ENCODE data around the gene ISL2.

ISL2 gene

GRCh38 chr15:76342058-76342381 is 5.4 kb downstream of the ISL2 start:
- no peak for DNase-seq (ENCODE audit: low read depth in 2 of 2)

GRCh38 chr15:76342382-76343201 is 6.0 kb downstream of the ISL2 start:
- no peak for DNase-seq (ENCODE audit: low read depth in 2 of 2)

GRCh38 chr15:76343313-76343996 is 6.9 kb downstream of the ISL2 start:
- no peak for DNase-seq (ENCODE audit: low read depth in 2 of 2)

- DNase-seq (ENCODE audit: low read depth in 2 of 2): no peak
Measured at GRCh38 chr15:76344893-76345582, 8.5 kb downstream of the ISL2 start.

DNA sequence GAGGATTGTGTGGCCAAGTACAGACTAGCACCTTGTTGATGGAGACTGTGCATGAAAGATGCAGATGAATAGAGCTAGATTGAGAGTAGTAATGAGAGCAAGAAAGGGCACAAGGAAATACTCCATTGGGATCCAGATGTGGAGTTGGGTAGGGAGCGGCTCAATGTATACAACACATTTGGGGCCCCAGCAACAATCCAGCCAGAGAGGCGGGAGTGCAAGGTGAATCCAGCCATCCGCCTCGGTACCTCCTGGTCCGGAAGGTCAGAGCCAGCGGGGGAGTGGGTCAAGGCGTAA is 9.0 kb downstream of the ISL2 start:
- no peak for DNase-seq (ENCODE audit: low read depth in 2 of 2)

DNA sequence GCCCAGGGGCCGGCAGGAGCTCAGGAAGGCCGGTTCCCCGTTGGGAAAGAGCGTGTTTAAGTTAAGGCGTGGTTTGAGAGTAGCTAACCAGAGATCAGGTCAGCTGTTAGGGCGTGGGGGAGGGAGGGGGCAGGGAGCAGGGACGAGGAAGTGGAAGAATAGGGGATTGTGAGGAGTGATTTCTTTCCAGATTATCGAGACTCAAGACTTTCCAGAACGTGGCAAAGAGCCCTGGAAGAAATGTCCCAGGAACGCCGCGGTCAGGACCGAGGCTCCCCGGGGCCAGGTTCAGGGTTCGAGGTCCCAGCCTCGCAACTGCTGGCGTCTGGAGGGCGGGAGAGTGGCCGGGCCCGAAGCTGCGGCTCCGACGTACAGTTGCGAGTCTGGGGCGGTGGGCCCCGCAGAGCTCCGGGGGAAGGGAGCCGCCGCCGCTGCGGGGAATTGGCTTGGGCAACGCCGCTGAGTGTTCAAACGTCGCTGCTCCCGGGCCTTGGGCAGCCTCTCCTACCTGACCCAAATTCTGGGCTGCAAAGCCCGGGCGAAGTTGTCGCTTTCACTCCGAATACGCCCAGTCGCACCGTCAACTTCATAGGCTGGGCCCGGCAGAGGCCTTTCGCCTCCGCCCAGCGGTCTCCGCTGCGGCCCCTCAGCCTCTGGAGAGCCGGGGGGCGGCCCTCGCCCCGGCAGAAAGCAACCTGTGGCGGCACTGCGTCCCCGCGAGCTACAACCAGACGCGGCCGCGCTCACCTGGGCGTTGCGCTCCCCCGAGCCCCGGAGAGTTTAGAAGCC is 9.5 kb downstream of the ISL2 start:
- no peak for DNase-seq (ENCODE audit: low read depth in 2 of 2)

DNA sequence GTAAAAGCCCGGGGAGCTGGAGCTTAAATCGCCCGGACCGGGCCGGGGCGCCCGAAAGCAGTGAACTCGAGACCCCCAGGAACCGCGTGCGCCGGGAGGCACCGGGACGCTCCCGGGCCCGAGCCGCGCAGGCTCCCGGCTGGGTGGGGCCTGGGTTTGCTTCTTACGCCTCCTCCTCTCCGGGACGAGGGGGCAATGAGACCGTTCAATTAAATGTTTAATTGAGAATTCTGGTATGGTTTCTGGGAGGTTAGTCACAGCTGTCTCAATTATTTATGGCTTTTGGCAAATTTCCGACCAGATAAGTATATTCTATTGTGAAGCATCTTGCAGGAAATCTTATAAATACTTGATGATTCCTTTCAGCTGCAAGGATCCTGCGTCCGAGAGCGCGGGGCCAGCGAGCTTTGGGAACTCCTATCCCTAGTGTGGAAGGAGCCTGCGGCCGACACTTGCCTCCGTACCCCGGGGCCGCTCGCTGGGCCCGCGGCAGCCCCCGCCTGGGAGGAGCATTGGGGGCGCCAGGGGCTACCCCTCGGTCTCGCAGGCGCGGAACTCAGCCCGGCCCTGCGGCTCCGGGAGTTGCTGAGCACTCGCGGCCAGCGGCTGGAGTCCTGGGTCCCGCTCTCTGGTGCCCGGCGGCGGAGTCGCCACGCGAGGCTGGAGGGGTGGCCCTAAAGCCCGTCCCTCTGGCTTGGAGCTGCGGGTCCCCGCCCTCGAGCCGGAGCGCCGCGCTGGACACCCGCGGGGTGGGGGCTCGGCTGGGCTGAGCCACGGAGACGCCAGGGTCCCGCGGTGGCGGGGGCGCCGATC is 10.3 kb downstream of the ISL2 start:
- no peak for DNase-seq (ENCODE audit: low read depth in 2 of 2)

GRCh38 chr15:76347482-76348055 is 11.0 kb downstream of the ISL2 start:
- DNase-seq (ENCODE audit: low read depth in 2 of 2): no peak

DNA sequence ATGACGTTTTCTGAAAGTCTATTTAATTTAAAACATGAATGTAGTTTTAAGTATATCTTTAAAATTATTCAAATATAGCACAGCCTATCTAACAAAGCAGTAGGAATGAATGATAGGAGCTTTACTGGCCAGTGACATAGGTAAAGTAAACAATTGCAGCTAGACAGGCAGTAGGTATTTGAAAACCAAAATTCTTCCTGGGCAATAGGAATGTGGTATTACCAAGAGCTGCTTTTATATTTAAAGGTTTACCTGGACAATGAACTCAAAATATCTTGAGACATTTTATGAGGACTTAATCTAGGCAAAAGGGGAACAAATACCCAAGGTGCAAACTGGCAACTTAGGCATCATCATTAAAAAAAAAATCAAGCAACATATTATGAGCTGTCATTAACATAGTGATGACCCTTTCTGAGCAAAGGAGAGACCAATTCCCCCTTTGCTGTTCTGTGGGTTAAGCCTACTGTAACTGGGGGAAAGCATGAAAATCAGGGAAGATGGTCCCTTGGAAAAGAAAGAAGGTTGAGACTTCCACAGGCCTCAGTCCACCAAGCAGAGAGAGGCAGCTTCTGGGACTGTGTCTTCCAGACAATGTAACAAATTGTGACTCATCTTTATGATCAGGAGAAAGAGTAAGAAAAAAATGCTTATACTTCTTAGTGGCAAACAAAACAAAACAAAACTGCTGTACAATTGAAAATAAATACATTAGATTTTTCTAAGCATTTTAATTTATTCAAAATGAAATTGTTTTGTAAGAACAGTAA is 12.9 kb downstream of the ISL2 start:
- no peak for DNase-seq (ENCODE audit: low read depth in 2 of 2)

- no peak for DNase-seq (ENCODE audit: low read depth in 2 of 2)
Measured at GRCh38 chr15:76353023-76353577, 16.5 kb downstream of the ISL2 start.

DNA sequence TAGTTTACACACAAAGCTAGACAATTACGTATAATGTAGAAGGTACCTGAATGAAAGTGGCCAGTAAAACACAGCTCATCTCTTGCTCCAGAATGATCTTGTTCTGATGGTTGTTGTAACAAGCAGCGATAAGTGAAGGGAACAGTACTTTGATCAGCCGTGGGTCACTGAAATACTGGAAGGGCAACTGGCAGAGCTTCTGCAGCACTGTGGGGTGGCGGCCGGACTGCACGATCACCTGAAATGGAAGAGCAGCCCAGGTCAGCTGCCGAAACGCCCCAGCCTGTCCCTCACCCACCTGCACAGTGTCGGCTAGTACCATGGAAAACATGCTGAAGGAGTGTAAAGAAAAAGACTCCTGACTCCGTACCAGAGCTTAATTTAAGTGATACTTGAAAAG is 17.3 kb downstream of the ISL2 start:
- DNase-seq (ENCODE audit: low read depth in 2 of 2): no peak

GRCh38 chr15:76354823-76355440 is 18.4 kb downstream of the ISL2 start:
- DNase-seq (ENCODE audit: low read depth in 2 of 2): no peak

- no peak for DNase-seq (ENCODE audit: low read depth in 2 of 2)
Measured at GRCh38 chr15:76358453-76358852, 21.9 kb downstream of the ISL2 start.

DNA sequence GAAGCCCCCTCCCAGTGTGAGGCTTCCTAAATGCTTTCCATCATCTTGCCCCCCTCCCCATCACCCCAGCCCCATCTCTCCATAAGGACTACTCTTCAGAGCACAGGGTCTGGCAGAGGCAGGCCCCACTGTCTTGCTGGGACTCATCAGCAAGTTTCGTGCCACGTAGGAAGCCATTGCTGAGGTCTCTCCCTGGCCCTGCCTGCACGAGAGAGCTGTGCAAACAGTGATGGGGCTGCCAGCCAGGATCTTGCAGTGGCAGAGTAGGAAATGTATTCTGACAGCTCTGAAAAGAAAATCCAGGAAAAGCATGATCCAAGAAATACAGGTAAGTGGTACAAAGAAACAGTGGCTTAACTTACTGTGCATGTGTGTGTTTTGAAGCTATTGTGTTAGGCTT is 22.6 kb downstream of the ISL2 start:
- DNase-seq (ENCODE audit: low read depth in 2 of 2): no peak

DNA sequence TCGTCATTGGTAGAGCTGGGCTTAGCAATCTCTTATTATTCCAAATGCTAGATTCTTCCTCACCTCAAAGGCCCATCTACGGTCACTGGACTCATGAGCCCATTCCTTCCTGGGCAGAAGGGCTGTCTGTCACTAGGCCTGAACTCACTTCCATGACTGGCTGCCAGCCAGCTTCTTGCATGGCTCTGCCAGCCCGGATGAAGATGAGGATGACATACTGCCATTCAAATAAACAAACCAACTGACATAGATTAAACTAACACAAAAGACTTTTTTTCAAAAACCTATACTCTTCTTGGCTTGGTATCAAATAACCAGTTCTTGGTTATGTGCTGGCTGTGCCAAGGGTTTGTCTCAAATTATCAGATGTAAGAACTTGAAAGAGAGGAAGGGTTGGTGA is 23.8 kb downstream of the ISL2 start:
- DNase-seq (ENCODE audit: low read depth in 2 of 2): no peak

DNA sequence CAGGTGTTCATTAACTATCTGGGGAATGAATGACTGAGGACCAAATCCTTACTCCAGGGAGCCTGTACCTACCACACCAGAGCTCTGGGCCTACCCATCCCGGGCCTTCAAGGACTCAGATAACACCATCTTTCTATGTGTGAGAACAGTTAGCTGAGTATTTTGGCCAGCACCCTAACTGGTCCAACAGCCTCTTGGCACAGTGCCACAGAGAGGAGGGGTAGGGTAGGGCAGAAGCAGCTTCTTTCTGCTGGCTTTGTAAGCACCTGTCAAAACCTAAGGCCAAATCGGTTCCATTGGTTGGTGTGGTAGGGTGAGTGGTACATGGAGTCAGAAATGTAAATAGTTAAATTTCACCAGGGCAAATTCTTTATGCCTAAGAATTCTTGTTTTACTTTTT is 26.7 kb downstream of the ISL2 start:
- DNase-seq (ENCODE audit: low read depth in 2 of 2): no peak

- DNase-seq (ENCODE audit: low read depth in 2 of 2): no peak
Measured at GRCh38 chr15:76366714-76367113, 30.1 kb downstream of the ISL2 start.

GRCh38 chr15:76368122-76368621 is 31.6 kb downstream of the ISL2 start:
- no peak for DNase-seq (ENCODE audit: low read depth in 2 of 2)

- DNase-seq (ENCODE audit: low read depth in 2 of 2): no peak
Measured at GRCh38 chr15:76376029-76376428, 39.5 kb downstream of the ISL2 start.

Data from stimulated activated CD8-positive, alpha-beta memory T cell treated with anti-CD3 and anti-CD28 coated beads, Interleukin-2, amount 100 ng/mL, for 48 hours (primary cell).